22Rv1 (cell line): ENCODE results near the gene SELENOP.

ENCODE experiments used
- H3K27ac ChIP-seq: fragments of 450-650 bp; 2 replicates; pipeline ENCODE4 v1.5.1; 2017
- ZFX ChIP-seq: fragments of 450-650 bp; IDR thresholded peaks from 2 replicates; pipeline ENCODE4 v1.6.1; 2017; ENCODE audit warnings: antibody characterized with exemption, borderline replicate concordance
- TF ChIP-seq, protein P1 (sequence below): fragments of 450-650 bp; IDR thresholded peaks from 2 replicates; pipeline ENCODE4 v1.5.1; 2017; ENCODE audit warnings: mild to moderate bottlenecking

Gene SELENOP

DNA sequence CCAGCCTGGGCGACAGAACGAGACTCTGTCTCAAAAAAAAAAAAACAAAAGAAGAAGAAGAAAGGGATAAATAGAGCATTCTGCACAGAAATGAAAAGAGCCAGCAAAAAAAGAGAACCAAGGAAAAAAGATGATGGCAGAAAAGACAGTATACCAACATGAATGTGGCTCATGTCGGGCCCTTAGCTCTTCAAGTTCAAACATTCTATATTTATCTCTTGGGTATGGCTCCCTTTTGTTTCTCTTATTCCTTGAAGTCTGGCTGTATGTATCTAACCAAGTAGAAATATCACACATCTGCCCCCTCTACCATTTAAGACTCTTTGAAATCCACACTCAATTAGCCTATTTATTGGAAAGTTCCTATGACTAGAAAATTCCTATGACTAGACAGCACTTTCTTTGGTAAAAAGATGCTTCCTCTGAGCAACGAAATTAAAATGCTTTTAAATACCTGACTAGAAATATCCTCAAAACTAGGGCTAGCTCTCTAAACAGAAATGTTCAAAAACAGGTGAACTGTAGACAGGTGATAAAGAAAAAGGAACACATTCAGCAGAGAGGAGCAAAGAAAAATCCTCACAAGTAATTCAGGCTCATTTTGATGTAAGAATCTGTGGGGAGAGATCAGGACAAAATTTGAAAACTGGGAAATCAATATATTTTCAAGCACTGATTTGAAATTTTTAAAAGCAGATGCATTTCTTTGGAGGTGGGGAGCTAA is 2.6 kb downstream of the SELENOP start:
- no peak for TF ChIP-seq ZFX
- TF ChIP-seq, protein P1, sequence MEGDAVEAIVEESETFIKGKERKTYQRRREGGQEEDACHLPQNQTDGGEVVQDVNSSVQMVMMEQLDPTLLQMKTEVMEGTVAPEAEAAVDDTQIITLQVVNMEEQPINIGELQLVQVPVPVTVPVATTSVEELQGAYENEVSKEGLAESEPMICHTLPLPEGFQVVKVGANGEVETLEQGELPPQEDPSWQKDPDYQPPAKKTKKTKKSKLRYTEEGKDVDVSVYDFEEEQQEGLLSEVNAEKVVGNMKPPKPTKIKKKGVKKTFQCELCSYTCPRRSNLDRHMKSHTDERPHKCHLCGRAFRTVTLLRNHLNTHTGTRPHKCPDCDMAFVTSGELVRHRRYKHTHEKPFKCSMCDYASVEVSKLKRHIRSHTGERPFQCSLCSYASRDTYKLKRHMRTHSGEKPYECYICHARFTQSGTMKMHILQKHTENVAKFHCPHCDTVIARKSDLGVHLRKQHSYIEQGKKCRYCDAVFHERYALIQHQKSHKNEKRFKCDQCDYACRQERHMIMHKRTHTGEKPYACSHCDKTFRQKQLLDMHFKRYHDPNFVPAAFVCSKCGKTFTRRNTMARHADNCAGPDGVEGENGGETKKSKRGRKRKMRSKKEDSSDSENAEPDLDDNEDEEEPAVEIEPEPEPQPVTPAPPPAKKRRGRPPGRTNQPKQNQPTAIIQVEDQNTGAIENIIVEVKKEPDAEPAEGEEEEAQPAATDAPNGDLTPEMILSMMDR: no peak
- no peak overlapping the region for H3K27ac ChIP-seq

- TF ChIP-seq, protein P1: peak; percentile 22
- no peak for TF ChIP-seq ZFX
- H3K27ac ChIP-seq: no peak overlapping the region; the same call in 1 of the 2 replicates
Measured at GRCh38 chr5:42807722-42808447, 3.8 kb downstream of the SELENOP start.

- no peak overlapping the region for H3K27ac ChIP-seq
- no peak for TF ChIP-seq ZFX
- TF ChIP-seq, protein P1: no peak
Measured at GRCh38 chr5:42806701-42807262, 4.9 kb downstream of the SELENOP start.

GRCh38 chr5:42806004-42806700 is 5.5 kb downstream of the SELENOP start:
- no peak for TF ChIP-seq ZFX
- TF ChIP-seq, protein P1: no peak
- H3K27ac ChIP-seq: no peak overlapping the region

DNA sequence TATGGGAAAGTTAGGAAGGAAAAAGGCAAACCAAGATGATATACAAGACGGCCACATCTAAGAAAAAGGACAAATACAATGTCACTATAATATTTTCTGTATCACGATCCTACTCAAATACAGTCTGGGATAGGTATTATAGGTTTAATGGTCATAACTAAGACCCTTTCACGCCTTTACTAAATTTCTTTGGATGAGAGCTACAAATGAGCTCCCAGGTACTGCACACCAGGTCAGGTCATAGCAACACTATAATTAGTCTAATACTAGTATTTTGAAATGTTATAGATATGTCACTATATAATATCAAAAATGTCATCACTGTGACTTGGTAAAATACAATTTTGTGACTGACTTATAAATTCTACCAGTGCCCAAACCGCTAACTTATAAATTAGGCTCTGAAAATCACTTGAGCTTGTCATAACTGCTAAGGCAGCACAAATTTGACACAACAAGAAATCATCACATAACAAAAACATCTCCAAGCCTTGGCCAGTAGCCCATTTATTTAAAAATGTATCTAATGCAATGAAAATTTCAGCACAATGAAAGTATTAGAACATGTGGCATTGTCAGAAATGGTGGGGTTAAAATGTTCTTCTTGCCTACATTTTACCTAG is 6.9 kb downstream of the SELENOP start:
- TF ChIP-seq, protein P1: no peak
- no peak for TF ChIP-seq ZFX
- H3K27ac ChIP-seq: no peak overlapping the region

DNA sequence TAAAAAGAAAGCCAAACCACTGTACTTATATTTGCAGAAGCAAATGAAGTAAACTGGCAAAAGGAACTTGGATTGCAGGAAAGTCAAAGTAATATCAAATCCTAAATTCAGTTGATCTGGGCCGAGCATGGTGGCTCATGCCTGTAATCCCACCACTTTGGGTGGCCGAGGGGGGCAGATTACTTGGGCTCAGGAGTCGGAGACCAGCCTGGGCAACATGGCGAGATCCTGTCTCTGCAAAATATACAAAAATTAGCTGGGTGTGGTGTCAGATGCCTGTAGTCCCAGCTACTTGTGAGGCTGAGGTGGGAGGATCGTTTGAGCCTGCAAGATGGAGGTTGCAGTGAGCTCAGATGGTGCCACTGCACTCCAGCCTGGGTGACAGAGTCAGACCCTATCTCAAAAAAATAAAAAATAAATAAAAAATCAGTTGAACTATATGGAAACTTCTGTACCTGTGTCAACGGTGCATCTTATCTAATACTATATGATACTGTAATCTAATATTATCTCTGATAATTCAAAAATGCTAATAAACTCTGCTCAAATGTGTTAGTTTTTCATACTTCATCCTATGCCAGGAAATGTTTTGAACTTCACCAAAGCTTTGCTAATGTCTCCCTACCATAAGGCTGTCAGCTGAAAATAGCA is 10.1 kb downstream of the SELENOP start:
- TF ChIP-seq ZFX: no peak
- TF ChIP-seq, protein P1: no peak
- H3K27ac ChIP-seq: no peak overlapping the region
